Fibroblast of the aortic adventitia (primary cell): Measurements from ENCODE around the gene OXSR1. TPM values are rescaled to one million over a fixed set of nuclear protein-coding genes. Genes with fewer than 3 reads are reported as not detected.
A peak's percentile ranks its signal among the peaks of the same experiment; 100 is the strongest.

ENCODE experiments used
- DNase-seq: peaks from one replicate; pipeline ENCODE4 v3.0.0-alpha.2; 2010; ENCODE audit warnings: low read depth
- H3K4me3 ChIP-seq: 2 replicates; pipeline ENCODE4 v1.5.1; 2011; ENCODE audit warnings: low read depth, mild to moderate bottlenecking, control low read depth, low read length, moderate library complexity
- total RNA-seq: library from RNA; depleted of rRNA; stranded (reverse); fragments of >200 nt; gene quantifications from 2 replicates; pipeline ENCODE4 v1.2.3, GENCODE V29; 2012; ENCODE audit warnings: low replicate concordance
- TF ChIP-seq, protein P1 (sequence below): IDR thresholded peaks from 2 replicates; pipeline ENCODE4 v1.5.1; 2011; ENCODE audit warnings: mild to moderate bottlenecking, low read length, control low read depth, inconsistent platforms; ENCODE audit not compliant: insufficient read depth

The OXSR1 gene
- total RNA-seq, 1 donor, result 36.2 TPM

DNA sequence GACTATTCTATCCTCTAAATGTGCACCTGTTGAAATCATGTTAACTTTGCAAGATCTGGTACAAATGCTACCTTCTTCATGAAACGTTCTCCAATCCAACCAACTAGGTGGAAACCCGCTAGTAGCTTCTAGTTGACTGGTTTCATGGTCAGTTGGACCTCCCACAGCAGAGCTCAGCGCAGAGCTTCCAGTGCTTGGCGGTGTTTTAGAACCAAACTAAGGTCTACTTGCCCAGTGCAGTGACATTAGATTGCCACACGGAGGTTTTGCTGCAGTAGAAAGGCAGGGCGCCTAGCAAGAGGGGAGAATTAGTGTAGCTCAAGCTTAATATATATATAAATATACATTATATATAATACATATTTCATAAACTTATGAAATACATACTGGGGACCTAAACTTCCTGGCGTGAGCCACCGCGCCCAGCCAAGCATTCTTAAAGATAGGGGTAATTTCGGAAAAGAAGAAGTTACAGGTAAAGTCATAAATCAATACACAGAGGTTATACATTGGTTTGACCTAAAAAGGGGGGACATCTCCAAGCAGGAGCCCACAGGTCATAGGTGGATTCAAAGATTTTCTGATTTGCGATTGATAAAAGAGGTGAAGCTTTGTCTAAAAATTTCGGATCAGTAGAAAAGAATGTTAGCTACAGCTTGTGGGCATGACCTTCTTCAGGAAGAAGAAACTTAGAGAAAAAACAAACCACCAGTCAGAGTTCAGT, 2.1 kb upstream of the OXSR1 start:
- no peak overlapping the region for H3K4me3 ChIP-seq
- TF ChIP-seq, protein P1, sequence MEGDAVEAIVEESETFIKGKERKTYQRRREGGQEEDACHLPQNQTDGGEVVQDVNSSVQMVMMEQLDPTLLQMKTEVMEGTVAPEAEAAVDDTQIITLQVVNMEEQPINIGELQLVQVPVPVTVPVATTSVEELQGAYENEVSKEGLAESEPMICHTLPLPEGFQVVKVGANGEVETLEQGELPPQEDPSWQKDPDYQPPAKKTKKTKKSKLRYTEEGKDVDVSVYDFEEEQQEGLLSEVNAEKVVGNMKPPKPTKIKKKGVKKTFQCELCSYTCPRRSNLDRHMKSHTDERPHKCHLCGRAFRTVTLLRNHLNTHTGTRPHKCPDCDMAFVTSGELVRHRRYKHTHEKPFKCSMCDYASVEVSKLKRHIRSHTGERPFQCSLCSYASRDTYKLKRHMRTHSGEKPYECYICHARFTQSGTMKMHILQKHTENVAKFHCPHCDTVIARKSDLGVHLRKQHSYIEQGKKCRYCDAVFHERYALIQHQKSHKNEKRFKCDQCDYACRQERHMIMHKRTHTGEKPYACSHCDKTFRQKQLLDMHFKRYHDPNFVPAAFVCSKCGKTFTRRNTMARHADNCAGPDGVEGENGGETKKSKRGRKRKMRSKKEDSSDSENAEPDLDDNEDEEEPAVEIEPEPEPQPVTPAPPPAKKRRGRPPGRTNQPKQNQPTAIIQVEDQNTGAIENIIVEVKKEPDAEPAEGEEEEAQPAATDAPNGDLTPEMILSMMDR, result peak; percentile 12
- no peak for DNase-seq

DNA sequence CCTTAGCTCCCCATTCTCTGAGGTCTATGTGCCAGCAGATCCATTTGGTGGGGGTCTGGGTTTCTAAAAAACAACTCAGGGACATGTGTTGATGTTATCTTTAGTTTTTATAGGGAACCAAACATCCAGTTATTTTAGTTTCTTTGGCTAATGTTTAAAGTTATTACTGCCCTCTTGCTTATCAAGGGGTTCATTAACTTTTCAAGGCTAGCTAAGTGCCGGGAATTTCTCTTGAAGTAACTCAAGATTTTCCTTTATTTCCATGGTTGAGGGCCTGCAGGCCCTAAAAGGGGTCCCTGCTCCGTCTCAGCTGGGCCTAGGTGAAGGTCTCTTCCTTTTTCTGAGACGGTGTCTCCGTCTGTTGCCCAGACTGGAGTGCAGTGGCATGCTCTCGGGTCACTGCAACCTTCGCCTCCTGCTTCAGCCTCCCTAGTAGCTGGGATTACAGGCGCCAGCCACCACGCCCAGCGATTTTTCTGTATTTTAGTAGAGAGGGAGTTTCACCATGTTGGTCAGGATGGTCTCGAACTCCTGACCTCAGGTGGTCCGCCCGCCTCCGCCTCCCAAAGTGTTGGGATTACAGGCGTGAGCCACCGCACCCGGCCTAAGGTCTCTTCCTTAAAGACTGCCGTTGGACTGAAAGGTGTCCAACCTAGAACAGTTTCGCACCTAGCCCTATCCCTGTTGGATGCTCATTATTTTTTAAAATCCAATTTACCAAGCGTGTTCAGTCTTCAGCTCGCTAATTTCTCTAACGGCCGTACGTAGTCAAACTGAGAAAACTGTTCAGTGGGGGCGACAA, 1.3 kb upstream of the OXSR1 start:
- TF ChIP-seq, protein P1, result no peak
- DNase-seq, result no peak
- peak overlapping the region; percentile 86 for H3K4me3 ChIP-seq

DNA sequence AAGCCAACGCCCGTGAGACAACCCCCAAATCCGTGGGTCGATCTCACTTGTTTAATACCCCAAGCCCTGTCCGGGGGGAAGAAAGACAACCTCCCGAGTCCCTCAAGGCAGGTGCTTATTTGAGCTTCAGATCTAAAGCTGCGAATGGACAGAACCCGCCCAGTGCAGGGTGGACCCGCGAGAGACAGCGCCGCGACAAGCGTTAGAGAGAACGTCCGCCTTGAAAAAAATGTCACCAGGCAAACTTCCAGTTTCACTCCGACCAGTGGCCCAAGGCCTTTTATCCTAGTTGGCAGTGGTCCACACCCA, 740 bp upstream of the OXSR1 start:
- H3K4me3 ChIP-seq, result peak overlapping the region; percentile 86
- TF ChIP-seq, protein P1, result no peak
- DNase-seq, result no peak

DNA sequence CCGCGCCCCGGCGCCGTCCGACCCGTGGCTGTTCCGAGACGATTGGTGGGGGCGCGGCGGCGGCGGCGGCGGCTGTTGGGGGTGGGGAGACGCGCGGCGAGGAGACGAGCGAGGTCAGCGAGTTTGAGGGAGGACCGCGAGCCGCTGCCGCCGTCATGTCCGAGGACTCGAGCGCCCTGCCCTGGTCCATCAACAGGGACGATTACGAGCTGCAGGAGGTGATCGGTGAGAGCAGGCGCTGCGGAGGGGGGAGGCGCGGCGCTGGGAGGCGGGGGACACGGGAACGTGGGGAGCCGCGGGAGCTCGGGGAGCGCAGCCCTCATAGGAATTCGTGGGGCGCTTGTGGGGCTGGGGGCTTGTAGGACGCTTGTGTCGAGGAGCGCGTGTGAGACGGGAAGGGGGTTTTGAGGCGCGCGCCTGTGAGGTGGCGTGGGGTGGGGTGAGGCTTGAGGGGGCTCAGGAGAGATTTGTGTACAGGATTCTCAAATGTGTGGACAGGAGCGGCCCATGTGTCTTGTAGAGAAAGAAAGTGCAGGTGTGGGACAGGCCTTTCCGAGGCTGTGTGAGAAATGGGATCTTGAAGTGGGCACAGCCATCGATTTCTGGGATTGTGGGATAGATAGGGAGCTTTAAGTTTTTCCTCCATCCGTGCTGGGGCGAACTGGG, 518 bp downstream of the OXSR1 start:
- peak; percentile 12 for DNase-seq
- TF ChIP-seq, protein P1, result no peak
- H3K4me3 ChIP-seq, result peak overlapping the region; percentile 86

DNA sequence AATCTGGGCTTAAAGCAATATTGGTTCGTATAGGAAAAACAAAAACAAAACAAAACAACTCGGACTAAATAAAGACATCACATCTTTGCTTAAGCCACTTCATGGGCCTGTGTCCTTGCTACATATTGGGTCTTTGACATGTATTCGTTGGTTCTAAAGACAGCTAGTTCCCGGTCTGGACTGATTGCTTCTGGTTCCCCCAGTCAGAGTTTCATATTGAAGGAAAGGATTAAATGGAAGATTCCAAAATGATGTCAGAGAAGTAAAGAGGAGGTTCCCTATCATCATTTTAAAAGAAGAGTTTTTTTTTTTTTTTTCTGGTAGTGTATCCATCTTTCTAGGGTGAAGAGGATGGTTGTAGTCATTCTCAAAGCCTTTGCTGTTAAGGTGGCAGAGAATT, 2.3 kb downstream of the OXSR1 start:
- H3K4me3 ChIP-seq, result no peak overlapping the region
- DNase-seq, result no peak
- TF ChIP-seq, protein P1, result no peak

DNA sequence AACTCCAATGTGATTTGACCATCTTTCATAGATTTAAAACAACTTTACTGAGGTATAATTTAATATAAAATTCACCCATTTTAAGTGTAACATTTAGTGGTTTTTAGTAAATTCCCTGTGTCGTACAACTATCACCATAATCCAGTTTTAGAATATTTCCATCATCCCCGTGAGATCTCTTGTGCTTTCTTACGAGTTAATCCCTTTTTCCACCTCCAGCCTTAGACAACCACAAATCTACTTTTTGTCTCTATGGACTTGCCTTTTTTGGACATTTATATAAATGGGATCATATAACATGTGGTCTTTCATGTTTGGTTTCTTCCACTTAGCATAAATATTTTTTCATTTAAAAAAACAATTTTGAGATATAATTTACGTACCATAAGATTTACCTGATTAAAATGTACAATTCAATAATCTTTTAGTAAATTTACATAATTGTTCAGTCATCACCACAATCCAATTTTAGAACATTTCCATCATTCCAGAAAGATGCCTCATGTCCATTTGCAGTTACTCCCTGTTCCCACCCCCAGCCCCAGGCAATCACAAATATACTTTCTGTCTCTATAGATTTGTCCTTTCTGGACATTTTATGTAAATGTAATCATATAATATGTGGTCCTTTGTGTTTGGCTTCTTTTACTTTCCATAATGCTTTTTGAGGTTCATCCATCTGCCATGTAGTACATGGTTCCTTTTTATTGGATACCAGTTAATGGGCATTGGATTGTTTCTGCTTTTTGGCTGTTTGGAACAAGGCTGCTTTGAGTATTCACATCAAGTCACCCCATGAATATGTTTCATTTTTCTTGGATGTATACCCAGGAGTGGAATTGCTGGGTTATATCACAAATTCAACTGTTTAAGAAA, 3.1 kb downstream of the OXSR1 start:
- peak; percentile 61 for DNase-seq
- TF ChIP-seq, protein P1, result no peak

More for the DNA sequence above, 3.1 kb downstream of the OXSR1 start:
- H3K4me3 ChIP-seq, result no peak overlapping the region
